Heart left ventricle (tissue), 13 donors: ENCODE results near the gene DLGAP1.

Source experiments
- POLR2A ChIP-seq, 2 donors: fragments of 450-650 bp; IDR thresholded peaks; one replicate each; pipeline ENCODE4 v1.6.1; 2017; ENCODE audit warnings: antibody characterized with exemption in 2 of 2, mild to moderate bottlenecking in 2 of 2, moderate library complexity in 2 of 2
- TF ChIP-seq, protein P1 (sequence below), 12 donors: fragments of 200-600 bp; sonication (generic) in 4 of 12; IDR thresholded peaks; one replicate each; pipeline versions ENCODE4 v1.5.0 to v1.8.0; 2018 to 2022; ENCODE audit warnings: antibody characterized with exemption in 12 of 12, mild to moderate bottlenecking in 5 of 12
- donor health status: ischemic (EF 13 %, LVEDD 7.1; RV severe dilation, severe dysfunction).
- donor health status: DM: no; HTN: yes; CAD: no.
- donor health status: DM: no; HTN: no; CAD: no.
- donor health status: ischemic (EF 25% LVEDD 6.9; RV normal size, moderate dysfunction).
- donor health status: ischemic (EF 25% LVEDD 5.7; RV mildly dilated, moderate dysfunction).
- donor health status: ischemic (EF 35%, LVEDD 5.7; RV mildly dilated, moderate dysfunction).
- donor health status: nonischemic (EF 11% LVEDD 7.7; RV severe dilation, severe dysfunction).
- donor health status: DM: yes; HTN: yes; CAD: no.
- donor health status: PGD.
- donor health status: ischemic (EF 29% LVEDD 5.4; RV normal size, mild dysfunction).
- donor health status: nonischemic (EF 23%, LVEDD 6.1; RV moderate dilation, normal function).

DNA sequence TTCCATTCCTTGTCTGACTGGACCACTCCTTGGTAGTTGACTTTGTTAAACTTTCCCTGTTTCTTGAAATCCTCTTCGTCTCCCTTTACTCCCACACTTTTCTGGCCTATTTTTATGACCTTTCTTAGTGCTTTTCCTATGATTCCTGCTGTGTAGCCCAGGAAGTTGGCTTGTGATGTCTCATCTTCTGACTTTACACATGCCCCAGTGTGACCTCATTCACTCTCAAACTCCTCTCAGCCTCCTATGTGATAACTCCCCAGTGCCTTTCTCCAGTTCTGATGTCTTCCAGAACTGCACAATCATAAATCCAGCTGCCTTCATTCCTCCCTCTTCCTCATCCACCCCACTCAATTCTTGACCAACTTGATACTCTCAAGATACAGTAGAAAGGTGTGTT is 597.6 kb downstream of the DLGAP1 start:
- TF ChIP-seq, protein P1, sequence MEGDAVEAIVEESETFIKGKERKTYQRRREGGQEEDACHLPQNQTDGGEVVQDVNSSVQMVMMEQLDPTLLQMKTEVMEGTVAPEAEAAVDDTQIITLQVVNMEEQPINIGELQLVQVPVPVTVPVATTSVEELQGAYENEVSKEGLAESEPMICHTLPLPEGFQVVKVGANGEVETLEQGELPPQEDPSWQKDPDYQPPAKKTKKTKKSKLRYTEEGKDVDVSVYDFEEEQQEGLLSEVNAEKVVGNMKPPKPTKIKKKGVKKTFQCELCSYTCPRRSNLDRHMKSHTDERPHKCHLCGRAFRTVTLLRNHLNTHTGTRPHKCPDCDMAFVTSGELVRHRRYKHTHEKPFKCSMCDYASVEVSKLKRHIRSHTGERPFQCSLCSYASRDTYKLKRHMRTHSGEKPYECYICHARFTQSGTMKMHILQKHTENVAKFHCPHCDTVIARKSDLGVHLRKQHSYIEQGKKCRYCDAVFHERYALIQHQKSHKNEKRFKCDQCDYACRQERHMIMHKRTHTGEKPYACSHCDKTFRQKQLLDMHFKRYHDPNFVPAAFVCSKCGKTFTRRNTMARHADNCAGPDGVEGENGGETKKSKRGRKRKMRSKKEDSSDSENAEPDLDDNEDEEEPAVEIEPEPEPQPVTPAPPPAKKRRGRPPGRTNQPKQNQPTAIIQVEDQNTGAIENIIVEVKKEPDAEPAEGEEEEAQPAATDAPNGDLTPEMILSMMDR (IDR thresholded peaks at IDR 0.05): no peak
- no peak for TF ChIP-seq POLR2A (IDR thresholded peaks at IDR 0.05)
